GM18868 (cell line): Measurements from ENCODE around the gene RAD23A.

ENCODE experiments used
- ATAC-seq: cut with Tn5 transposase; IDR thresholded peaks from one replicate; pipeline ENCODE4 v1.9.1; 2021; ENCODE audit warnings: mild to moderate bottlenecking, moderate library complexity; ENCODE audit not compliant: unreplicated experiment

RAD23A gene

GRCh38 chr19:12984143-12984627, 38.5 kb downstream of the RAD23A start:
- ATAC-seq = no peak

GRCh38 chr19:12984683-12985048, 39.0 kb downstream of the RAD23A start:
- no peak for ATAC-seq

GRCh38 chr19:12985049-12985776, 39.6 kb downstream of the RAD23A start:
- no peak for ATAC-seq

GRCh38 chr19:12986726-12987125, 41.1 kb downstream of the RAD23A start:
- ATAC-seq = no peak

GRCh38 chr19:12987190-12987589, 41.5 kb downstream of the RAD23A start:
- ATAC-seq = no peak

GRCh38 chr19:12987781-12988180, 42.1 kb downstream of the RAD23A start:
- no peak for ATAC-seq

- no peak for ATAC-seq
Observed at GRCh38 chr19:12990431-12990830, 44.8 kb downstream of the RAD23A start.

GRCh38 chr19:12990853-12991252, 45.2 kb downstream of the RAD23A start:
- no peak for ATAC-seq

GRCh38 chr19:12991296-12991695, 45.6 kb downstream of the RAD23A start:
- no peak for ATAC-seq

GRCh38 chr19:12992729-12993128, 47.1 kb downstream of the RAD23A start:
- ATAC-seq = no peak

GRCh38 chr19:12993562-12993961, 47.9 kb downstream of the RAD23A start:
- ATAC-seq = no peak

- no peak for ATAC-seq
Observed at GRCh38 chr19:12994701-12995595, 49.3 kb downstream of the RAD23A start, which contains the start of gene NFIX. NFIX (plus strand) TSS chr19:12995475; CDS start chr19:12995838, 363 bp downstream.

- ATAC-seq = no peak
Observed at GRCh38 chr19:12995596-12996405, 50.1 kb downstream of the RAD23A start.

- no peak for ATAC-seq
Observed at GRCh38 chr19:12996406-12997094, 50.9 kb downstream of the RAD23A start.

GRCh38 chr19:12997179-12997966, 51.7 kb downstream of the RAD23A start:
- ATAC-seq = no peak

- ATAC-seq = no peak
Observed at GRCh38 chr19:12997967-12998940, 52.6 kb downstream of the RAD23A start.

- ATAC-seq = no peak
Observed at GRCh38 chr19:13001166-13001501, 55.5 kb downstream of the RAD23A start.

GRCh38 chr19:13001502-13002165, 56.0 kb downstream of the RAD23A start:
- no peak for ATAC-seq
